ENCODE measurements around the gene APOL3. TPM values are rescaled to one million over a fixed set of nuclear protein-coding genes. Genes with fewer than 3 reads are reported as not detected.
A peak's percentile ranks its signal among the peaks of the same experiment; 100 is the strongest.
"Not testable (repeated sequence)": the region's sequence is repeated elsewhere in the genome, so short reads cannot be mapped to it uniquely, and the experiment has no call there.

Gene APOL3
- total and polyA plus RNA-seq, 5 donors, result 22.9 to 33.1 (median 25.4) TPM

GRCh38 chr22:36201630-36202319 is 41.2 kb upstream of the APOL3 start, which contains the start of gene APOL4:
TSS of gene APOL4 (minus strand) at chr22:36201809. CDS start at chr22:36201734, 75 bp downstream.
- peak; percentile 91 to 96 (median 91) for DNase-seq
- 20% methylated on average over 13 of the region's 13 CpGs for WGBS
- peak within 1 kb of the TSS; percentile 92 for H3K27ac ChIP-seq (ENCODE audit: low read length)
- ATAC-seq, result peak; percentile 78 to 85
- peak within 1 kb of the TSS; percentile 20 for H3K4me3 ChIP-seq (ENCODE audit: low read length)
- H3K4me1 ChIP-seq (ENCODE audit: control insufficient read depth, insufficient read depth, low read length), result peaks cover 15% of the 10 kb centered on the region
- no peaks in the 10 kb centered on the region for H3K9me3 ChIP-seq (ENCODE audit: control insufficient read depth, low read length)
- intact Hi-C loops (cut with DNase I), result no loop called here
- no peaks in the 10 kb centered on the region for H3K27me3 ChIP-seq (ENCODE audit: control insufficient read depth, insufficient read depth)

DNA sequence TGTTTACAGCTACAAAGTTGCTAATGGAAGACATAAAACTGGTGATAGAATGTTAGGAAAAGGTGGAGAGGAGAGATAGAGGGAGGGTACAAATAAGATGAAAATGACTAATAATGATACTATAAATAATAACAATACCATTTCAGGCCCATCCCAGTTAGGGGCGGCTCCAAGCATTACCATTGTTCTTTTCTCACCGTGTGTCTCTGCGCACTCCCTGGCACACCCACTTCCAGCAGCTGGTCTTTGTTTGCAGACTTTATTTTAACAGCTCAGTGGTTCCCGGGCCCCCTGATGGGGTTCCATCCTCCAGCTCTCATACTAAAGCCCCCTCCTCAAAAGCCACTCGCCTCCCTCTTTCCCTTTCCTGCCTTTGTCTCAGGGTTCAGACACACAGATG is 40.5 kb upstream of the APOL3 start:
- peak overlapping the region; percentile 92 for H3K27ac ChIP-seq (ENCODE audit: low read length)
- H3K27me3 ChIP-seq (ENCODE audit: control insufficient read depth, insufficient read depth); intact Hi-C loops (cut with DNase I); DNase-seq; H3K9me3 ChIP-seq (ENCODE audit: control insufficient read depth, low read length): not testable (repeated sequence)
- peak in 1 of 2 donors; percentile 57 for ATAC-seq
- peak overlapping the region; percentile 20 for H3K4me3 ChIP-seq (ENCODE audit: low read length)
- H3K4me1 ChIP-seq (ENCODE audit: control insufficient read depth, insufficient read depth, low read length), result peaks cover 15% of the 10 kb centered on the region
- WGBS, result 77% methylated on average over 1 of the region's 5 CpGs

GRCh38 chr22:36199001-36199551 is 38.5 kb upstream of the APOL3 start:
- 86% methylated on average over 5 of the region's 5 CpGs for WGBS
- Histone ChIP-seq H3K4me1 (ENCODE audit: control insufficient read depth, insufficient read depth, low read length) (peaks cover 15% of the 10 kb centered on the region), H3K27ac (ENCODE audit: low read length) (no peak overlapping the region), H3K4me3 (ENCODE audit: low read length) (no peak overlapping the region), H3K9me3 (ENCODE audit: control insufficient read depth, low read length) (no peaks in the 10 kb centered on the region), H3K27me3 (ENCODE audit: control insufficient read depth, insufficient read depth) (no peaks in the 10 kb centered on the region)
- ATAC-seq, result no peak
- intact Hi-C loops (cut with DNase I), result loop anchor here in 3 of 4 donors (5.0 to 10.0 kb wide), 4 partner anchors 43 to 88 kb away; no protein-coding TSS in a partner anchor
- DNase-seq, result no peak

DNA sequence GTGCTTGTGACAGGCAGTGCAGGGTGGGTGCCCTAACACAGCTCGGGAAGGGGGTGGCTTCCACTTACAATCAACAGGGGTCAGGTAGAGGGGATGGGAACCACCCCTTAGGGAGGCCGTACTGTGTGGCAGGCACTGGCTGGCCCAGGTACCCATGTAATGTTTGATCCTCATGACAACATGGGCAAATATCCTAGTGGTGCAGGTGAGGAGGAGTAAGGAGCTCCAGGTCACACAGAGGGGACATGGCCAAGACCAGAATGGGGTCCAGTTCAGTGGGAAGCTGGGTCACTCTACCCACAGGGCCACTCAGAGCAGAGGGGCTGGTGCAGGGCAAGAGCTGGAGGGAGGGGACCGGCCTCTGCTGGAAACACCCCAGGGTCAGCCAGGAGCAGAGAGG is 38.0 kb upstream of the APOL3 start:
- WGBS, result 89% methylated on average over 3 of the region's 3 CpGs
- DNase-seq (no peak), ATAC-seq (no peak)
- no peaks in the 10 kb centered on the region for H3K27me3 ChIP-seq (ENCODE audit: control insufficient read depth, insufficient read depth)
- H3K27ac ChIP-seq (ENCODE audit: low read length), result no peak overlapping the region
- no peaks in the 10 kb centered on the region for H3K9me3 ChIP-seq (ENCODE audit: control insufficient read depth, low read length)
- no peak overlapping the region for H3K4me3 ChIP-seq (ENCODE audit: low read length)
- intact Hi-C loops (cut with DNase I), result loop anchor here in 3 of 4 donors (5.0 to 10.0 kb wide), 4 partner anchors 44 to 89 kb away; no protein-coding TSS in a partner anchor
- H3K4me1 ChIP-seq (ENCODE audit: control insufficient read depth, insufficient read depth, low read length), result peaks cover 15% of the 10 kb centered on the region

DNA sequence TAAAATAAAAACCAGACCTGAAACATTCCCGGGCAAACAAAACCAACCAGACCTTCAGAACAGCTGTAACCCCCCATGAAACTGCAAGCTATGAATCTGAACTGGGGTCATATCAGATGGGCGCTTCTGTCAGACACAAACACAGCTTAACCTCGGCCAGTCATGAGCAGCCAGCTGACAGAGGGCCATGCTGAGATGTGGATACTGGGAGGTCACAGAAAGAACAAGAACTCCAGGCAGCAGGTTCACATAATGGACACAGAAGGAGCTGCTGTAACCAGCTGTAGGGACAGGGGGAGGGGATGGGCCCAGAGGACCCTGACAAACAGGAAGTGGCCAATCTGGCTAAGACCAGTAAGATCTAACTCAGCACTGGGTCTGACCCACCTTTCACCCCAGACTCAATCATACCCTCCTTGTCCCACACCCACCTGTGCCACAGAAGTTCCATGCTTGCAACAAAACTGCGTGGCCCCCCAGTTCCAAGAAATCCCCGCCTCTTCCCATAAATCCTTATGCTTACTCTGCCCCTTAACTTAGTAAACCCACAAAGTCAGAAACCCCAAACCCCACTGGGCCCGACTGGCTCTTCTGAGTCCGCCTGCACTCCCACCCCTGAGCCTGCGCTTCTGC is 37.1 kb upstream of the APOL3 start:
- H3K4me3 ChIP-seq (ENCODE audit: low read length), result no peak overlapping the region
- H3K27ac ChIP-seq (ENCODE audit: low read length), result peak overlapping the region; percentile 60
- no peaks in the 10 kb centered on the region for H3K27me3 ChIP-seq (ENCODE audit: control insufficient read depth, insufficient read depth)
- WGBS, result 54% methylated on average over 8 of the region's 8 CpGs
- peaks cover 18% of the 10 kb centered on the region for H3K4me1 ChIP-seq (ENCODE audit: control insufficient read depth, insufficient read depth, low read length)
- intact Hi-C loops (cut with DNase I), result loop anchor here in 3 of 4 donors (5.0 to 10.0 kb wide), 4 partner anchors 45 to 90 kb away; no protein-coding TSS in a partner anchor
- DNase-seq (peak in 2 of 3 donors; percentile 54 to 76), ATAC-seq (peak in 1 of 2 donors; percentile 20)
- H3K9me3 ChIP-seq (ENCODE audit: control insufficient read depth, low read length), result no peaks in the 10 kb centered on the region

DNA sequence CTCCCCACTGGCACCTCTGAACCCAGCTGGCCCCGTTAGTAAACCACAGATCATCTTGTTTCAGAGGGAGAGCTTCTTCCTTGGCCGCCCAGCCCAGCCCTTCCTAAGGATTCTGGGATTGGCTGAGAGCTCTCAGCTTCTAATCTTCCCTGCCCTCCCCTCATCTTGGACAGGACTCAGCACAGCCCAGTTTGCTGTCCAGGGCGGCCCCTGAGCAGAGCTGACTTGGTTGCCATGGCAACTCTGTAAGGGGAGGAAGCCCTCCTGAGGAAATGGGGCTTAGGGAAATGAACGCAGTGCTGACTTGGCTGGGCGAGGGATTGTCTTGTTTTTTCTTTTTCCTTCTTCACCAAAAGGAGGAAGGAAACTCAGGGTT is 36.5 kb upstream of the APOL3 start:
- H3K4me1 ChIP-seq (ENCODE audit: control insufficient read depth, insufficient read depth, low read length), result peaks cover 19% of the 10 kb centered on the region
- no peak overlapping the region for H3K4me3 ChIP-seq (ENCODE audit: low read length)
- H3K27me3 ChIP-seq (ENCODE audit: control insufficient read depth, insufficient read depth), result no peaks in the 10 kb centered on the region
- peak; percentile 55 to 85 (median 80) for DNase-seq
- WGBS, result 19% methylated on average over 5 of the region's 5 CpGs
- H3K27ac ChIP-seq (ENCODE audit: low read length), result peak overlapping the region; percentile 60
- peak; percentile 82 for ATAC-seq
- H3K9me3 ChIP-seq (ENCODE audit: control insufficient read depth, low read length), result no peaks in the 10 kb centered on the region
- intact Hi-C loops (cut with DNase I), result loop anchor here in 3 of 4 donors (5.0 to 10.0 kb wide), 4 partner anchors 45 to 90 kb away; no protein-coding TSS in a partner anchor

DNA sequence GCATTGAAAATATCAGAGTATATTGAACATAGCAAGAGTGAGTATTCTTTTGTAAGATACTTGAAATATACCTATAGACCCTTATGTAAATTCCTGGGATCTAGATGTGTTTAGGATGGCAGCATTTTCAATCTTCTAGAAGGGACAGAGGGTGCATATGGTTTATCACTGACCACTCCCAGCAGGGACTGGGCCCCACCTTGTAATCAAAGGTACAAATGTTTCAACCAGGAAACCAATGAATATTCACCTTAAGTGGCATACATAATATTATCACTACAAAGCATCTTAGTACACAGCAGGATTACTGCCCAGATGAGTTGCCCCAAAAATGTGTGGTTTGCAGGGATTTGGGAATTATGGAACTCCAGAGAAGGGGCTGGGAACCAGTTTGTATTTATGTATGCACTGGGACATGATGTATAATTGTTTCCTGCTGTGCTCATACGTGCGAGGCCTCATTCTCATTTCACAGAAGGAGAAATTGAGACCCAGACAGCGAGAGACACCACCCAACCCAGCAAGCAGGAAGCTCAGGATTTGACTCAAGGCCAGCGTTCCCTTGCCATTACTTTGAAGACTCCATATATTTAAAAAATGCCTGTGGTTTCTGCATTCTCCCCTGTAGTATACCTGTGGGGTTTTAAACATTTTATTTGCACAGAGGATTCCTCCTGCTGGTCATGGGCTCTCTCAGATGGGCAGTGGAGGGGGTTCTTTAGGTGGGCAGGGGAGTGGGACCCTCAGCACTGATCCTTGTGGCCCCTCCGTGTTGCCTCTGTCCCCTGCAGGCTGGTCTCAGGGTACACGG is 35.9 kb upstream of the APOL3 start:
- H3K9me3 ChIP-seq (ENCODE audit: control insufficient read depth, low read length), result no peaks in the 10 kb centered on the region
- intact Hi-C loops (cut with DNase I), result loop anchor here in 3 of 4 donors (5.0 to 10.0 kb wide), 4 partner anchors 46 to 91 kb away; no protein-coding TSS in a partner anchor
- 37% methylated on average over 6 of the region's 6 CpGs for WGBS
- no peak overlapping the region for H3K4me3 ChIP-seq (ENCODE audit: low read length)
- H3K27ac ChIP-seq (ENCODE audit: low read length), result peak overlapping the region; percentile 60
- DNase-seq, result no peak
- no peaks in the 10 kb centered on the region for H3K27me3 ChIP-seq (ENCODE audit: control insufficient read depth, insufficient read depth)
- ATAC-seq, result no peak
- peaks cover 15% of the 10 kb centered on the region for H3K4me1 ChIP-seq (ENCODE audit: control insufficient read depth, insufficient read depth, low read length)

GRCh38 chr22:36194971-36195370 is 34.4 kb upstream of the APOL3 start:
- H3K4me3 ChIP-seq (ENCODE audit: low read length), result no peak overlapping the region
- H3K27ac ChIP-seq (ENCODE audit: low read length), result no peak overlapping the region
- peak; percentile 55 to 76 (median 75) for DNase-seq
- H3K4me1 ChIP-seq (ENCODE audit: control insufficient read depth, insufficient read depth, low read length), result peaks cover 13% of the 10 kb centered on the region
- H3K27me3 ChIP-seq (ENCODE audit: control insufficient read depth, insufficient read depth), result no peaks in the 10 kb centered on the region
- peak; percentile 49 to 58 for ATAC-seq
- no peaks in the 10 kb centered on the region for H3K9me3 ChIP-seq (ENCODE audit: control insufficient read depth, low read length)
- 47% methylated on average over 5 of the region's 5 CpGs for WGBS
- intact Hi-C loops (cut with DNase I), result loop anchor here in 3 of 4 donors (5.0 to 10.0 kb wide), 4 partner anchors 47 to 92 kb away; no protein-coding TSS in a partner anchor

DNA sequence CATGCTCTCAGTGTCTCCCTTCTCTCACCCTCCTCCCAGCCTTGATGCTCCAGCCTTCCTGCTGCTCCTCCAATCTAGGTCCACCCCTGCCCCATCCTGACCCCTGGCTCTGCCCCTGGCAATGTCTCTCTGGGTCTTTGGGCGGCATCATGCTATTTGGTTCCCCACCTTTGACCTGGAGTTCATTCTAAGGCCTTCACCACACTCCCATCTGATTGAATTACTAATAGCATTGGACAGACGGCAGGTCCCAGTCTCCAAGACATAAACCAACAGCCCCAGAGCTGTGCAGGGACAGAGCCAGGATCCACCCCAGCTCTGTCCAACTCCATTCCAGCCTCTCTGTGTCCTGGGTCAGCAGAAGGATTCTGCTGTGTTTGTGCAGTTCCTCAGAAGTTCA is 33.8 kb upstream of the APOL3 start:
- Histone ChIP-seq H3K4me3 (ENCODE audit: low read length) (no peak overlapping the region), H3K9me3 (ENCODE audit: control insufficient read depth, low read length) (no peaks in the 10 kb centered on the region), H3K4me1 (ENCODE audit: control insufficient read depth, insufficient read depth, low read length) (peaks cover 13% of the 10 kb centered on the region), H3K27me3 (ENCODE audit: control insufficient read depth, insufficient read depth) (no peaks in the 10 kb centered on the region), H3K27ac (ENCODE audit: low read length) (no peak overlapping the region)
- 74% methylated on average over 2 of the region's 2 CpGs for WGBS
- ATAC-seq (no peak), DNase-seq (no peak)
- intact Hi-C loops (cut with DNase I), result loop anchor here in 1 of 4 donors (10.0 kb wide), 1 partner anchor 80 kb away; no protein-coding TSS in a partner anchor

GRCh38 chr22:36193577-36193976 is 33.0 kb upstream of the APOL3 start:
- peaks cover 13% of the 10 kb centered on the region for H3K4me1 ChIP-seq (ENCODE audit: control insufficient read depth, insufficient read depth, low read length)
- H3K4me3 ChIP-seq (ENCODE audit: low read length), result no peak overlapping the region
- intact Hi-C loops (cut with DNase I), result loop anchor here in 1 of 4 donors (10.0 kb wide), 1 partner anchor 81 kb away; no protein-coding TSS in a partner anchor
- ATAC-seq, result no peak
- no peaks in the 10 kb centered on the region for H3K9me3 ChIP-seq (ENCODE audit: control insufficient read depth, low read length)
- DNase-seq, result no peak
- no peak overlapping the region for H3K27ac ChIP-seq (ENCODE audit: low read length)
- no peaks in the 10 kb centered on the region for H3K27me3 ChIP-seq (ENCODE audit: control insufficient read depth, insufficient read depth)
- WGBS, result 78% methylated on average over 3 of the region's 3 CpGs
